ENCODE results near the gene DIAPH3.

The DIAPH3 gene

GRCh38 chr13:59954601-59955000 lies 209.1 kb downstream of the DIAPH3 start:
- no peak overlapping the region for H2AFZ ChIP-seq (ENCODE audit: low read length)
- no peak overlapping the region for H3K4me2 ChIP-seq (ENCODE audit: insufficient read depth, low read length, poor library complexity, severe bottlenecking)
- no peak overlapping the region for H3K23ac ChIP-seq (ENCODE audit: low read depth, low read length, poor library complexity)
- H4K91ac ChIP-seq (ENCODE audit: low read depth, low read length, poor library complexity), result no peak overlapping the region
- no peaks in the 10 kb centered on the region for H3K27me3 ChIP-seq (ENCODE audit: control insufficient read depth in 3 of 3, insufficient read depth in 3 of 3, low read depth in 1 of 3, low read length in 3 of 3)
- H2BK5ac ChIP-seq (ENCODE audit: low read length), result no peak overlapping the region
- no peak overlapping the region for H2BK12ac ChIP-seq (ENCODE audit: low read length)
- H2BK15ac ChIP-seq (ENCODE audit: low read length), result no peak overlapping the region
- H2BK120ac ChIP-seq (ENCODE audit: low read depth, low read length), result no peak overlapping the region
- no peak overlapping the region for H3K9ac ChIP-seq (ENCODE audit: low read depth, low read length, poor library complexity)
- no peak overlapping the region for H2AK5ac ChIP-seq (ENCODE audit: low read depth, low read length)
- peaks cover 0 to 4% of the 10 kb centered on the region in 2 donors for H3K4me1 ChIP-seq (ENCODE audit: control insufficient read depth in 2 of 2, insufficient read depth in 1 of 2, low read depth in 1 of 2, low read length in 2 of 2)
- no peaks in the 10 kb centered on the region for H3K79me1 ChIP-seq (ENCODE audit: low read depth, low read length)
- H3K4me3 ChIP-seq (ENCODE audit: low read length in 2 of 2), result no peak overlapping the region
- no peak for DNase-seq (ENCODE audit: low spot score)
- H3K4ac ChIP-seq (ENCODE audit: low read length), result no peak overlapping the region
- H3K14ac ChIP-seq (ENCODE audit: low read length), result no peak overlapping the region
- H3K18ac ChIP-seq (ENCODE audit: low read length), result no peak overlapping the region
- H3K36me3 ChIP-seq (replicated peaks in 1 of 2; ENCODE audit: control insufficient read depth in 2 of 2, insufficient read depth in 2 of 2, low read length in 2 of 2), result peaks cover 2 to 7% of the 10 kb centered on the region in 2 donors
- no peak overlapping the region for H3K27ac ChIP-seq (replicated peaks; ENCODE audit: low read length)
- H3K9me3 ChIP-seq (replicated peaks in 1 of 2; ENCODE audit: control insufficient read depth in 2 of 2, insufficient read depth in 1 of 2, low read depth in 1 of 2, low read length in 2 of 2), result peaks cover 0 to 3% of the 10 kb centered on the region in 2 donors
- H4K8ac ChIP-seq (ENCODE audit: low read depth, low read length), result no peak overlapping the region

GRCh38 chr13:59951011-59951410 lies 212.7 kb downstream of the DIAPH3 start:
- no peak overlapping the region for H4K8ac ChIP-seq (ENCODE audit: low read depth, low read length)
- no peak overlapping the region for H2BK15ac ChIP-seq (ENCODE audit: low read length)
- H3K9me3 ChIP-seq (replicated peaks in 1 of 2; ENCODE audit: control insufficient read depth in 2 of 2, insufficient read depth in 1 of 2, low read depth in 1 of 2, low read length in 2 of 2), result no peaks in the 10 kb centered on the region
- H3K14ac ChIP-seq (ENCODE audit: low read length), result no peak overlapping the region
- H2AFZ ChIP-seq (ENCODE audit: low read length), result no peak overlapping the region
- H3K4me2 ChIP-seq (ENCODE audit: insufficient read depth, low read length, poor library complexity, severe bottlenecking), result no peak overlapping the region
- no peak overlapping the region for H3K27ac ChIP-seq (replicated peaks; ENCODE audit: low read length)
- H3K4me3 ChIP-seq (ENCODE audit: low read length in 2 of 2), result no peak overlapping the region
- H2BK12ac ChIP-seq (ENCODE audit: low read length), result no peak overlapping the region
- H4K91ac ChIP-seq (ENCODE audit: low read depth, low read length, poor library complexity), result no peak overlapping the region
- no peak overlapping the region for H3K23ac ChIP-seq (ENCODE audit: low read depth, low read length, poor library complexity)
- no peak overlapping the region for H2AK5ac ChIP-seq (ENCODE audit: low read depth, low read length)
- no peaks in the 10 kb centered on the region for H3K27me3 ChIP-seq (ENCODE audit: control insufficient read depth in 3 of 3, insufficient read depth in 3 of 3, low read depth in 1 of 3, low read length in 3 of 3)
- no peaks in the 10 kb centered on the region for H3K79me1 ChIP-seq (ENCODE audit: low read depth, low read length)
- H2BK5ac ChIP-seq (ENCODE audit: low read length), result no peak overlapping the region
- no peak overlapping the region for H2BK120ac ChIP-seq (ENCODE audit: low read depth, low read length)
- no peak overlapping the region for H3K18ac ChIP-seq (ENCODE audit: low read length)
- no peak for DNase-seq (ENCODE audit: low spot score)
- peaks cover 0 to 4% of the 10 kb centered on the region in 2 donors for H3K4me1 ChIP-seq (ENCODE audit: control insufficient read depth in 2 of 2, insufficient read depth in 1 of 2, low read depth in 1 of 2, low read length in 2 of 2)
- no peak overlapping the region for H3K4ac ChIP-seq (ENCODE audit: low read length)
- no peaks in the 10 kb centered on the region for H3K36me3 ChIP-seq (replicated peaks in 1 of 2; ENCODE audit: control insufficient read depth in 2 of 2, insufficient read depth in 2 of 2, low read length in 2 of 2)
- H3K9ac ChIP-seq (ENCODE audit: low read depth, low read length, poor library complexity), result no peak overlapping the region
- WGBS, 2 donors (ENCODE audit: extremely low coverage in 2 of 2, insufficient read length in 2 of 2, insufficient replicate concordance in 1 of 2), result no CpG with 5 or more reads among the region's 2 CpGs

GRCh38 chr13:59950266-59950665 lies 213.5 kb downstream of the DIAPH3 start:
- no peak overlapping the region for H2AK5ac ChIP-seq (ENCODE audit: low read depth, low read length)
- H3K9me3 ChIP-seq (replicated peaks in 1 of 2; ENCODE audit: control insufficient read depth in 2 of 2, insufficient read depth in 1 of 2, low read depth in 1 of 2, low read length in 2 of 2), result no peaks in the 10 kb centered on the region
- no peak overlapping the region for H3K14ac ChIP-seq (ENCODE audit: low read length)
- H4K91ac ChIP-seq (ENCODE audit: low read depth, low read length, poor library complexity), result no peak overlapping the region
- H3K9ac ChIP-seq (ENCODE audit: low read depth, low read length, poor library complexity), result no peak overlapping the region
- no peak for DNase-seq (ENCODE audit: low spot score)
- H3K4me1 ChIP-seq (ENCODE audit: control insufficient read depth in 2 of 2, insufficient read depth in 1 of 2, low read depth in 1 of 2, low read length in 2 of 2), result peaks cover 0 to 4% of the 10 kb centered on the region in 2 donors
- no peak overlapping the region for H3K18ac ChIP-seq (ENCODE audit: low read length)
- no peak overlapping the region for H3K4ac ChIP-seq (ENCODE audit: low read length)
- H3K4me3 ChIP-seq (ENCODE audit: low read length in 2 of 2), result no peak overlapping the region
- no peak overlapping the region for H2BK5ac ChIP-seq (ENCODE audit: low read length)
- no CpG with 5 or more reads among the region's 2 CpGs for WGBS, 2 donors (ENCODE audit: extremely low coverage in 2 of 2, insufficient read length in 2 of 2, insufficient replicate concordance in 1 of 2)
- H3K27ac ChIP-seq (replicated peaks; ENCODE audit: low read length), result no peak overlapping the region
- H3K23ac ChIP-seq (ENCODE audit: low read depth, low read length, poor library complexity), result no peak overlapping the region
- H4K8ac ChIP-seq (ENCODE audit: low read depth, low read length), result no peak overlapping the region
- no peak overlapping the region for H2AFZ ChIP-seq (ENCODE audit: low read length)
- H3K36me3 ChIP-seq (replicated peaks in 1 of 2; ENCODE audit: control insufficient read depth in 2 of 2, insufficient read depth in 2 of 2, low read length in 2 of 2), result no peaks in the 10 kb centered on the region
- H3K4me2 ChIP-seq (ENCODE audit: insufficient read depth, low read length, poor library complexity, severe bottlenecking), result no peak overlapping the region
- no peaks in the 10 kb centered on the region for H3K79me1 ChIP-seq (ENCODE audit: low read depth, low read length)
- H2BK12ac ChIP-seq (ENCODE audit: low read length), result no peak overlapping the region
- no peaks in the 10 kb centered on the region for H3K27me3 ChIP-seq (ENCODE audit: control insufficient read depth in 3 of 3, insufficient read depth in 3 of 3, low read depth in 1 of 3, low read length in 3 of 3)
- H2BK120ac ChIP-seq (ENCODE audit: low read depth, low read length), result no peak overlapping the region
- H2BK15ac ChIP-seq (ENCODE audit: low read length), result no peak overlapping the region

GRCh38 chr13:59948686-59949085 lies 215.0 kb downstream of the DIAPH3 start:
- H2AK5ac ChIP-seq (ENCODE audit: low read depth, low read length), result no peak overlapping the region
- no peak overlapping the region for H4K91ac ChIP-seq (ENCODE audit: low read depth, low read length, poor library complexity)
- H3K27me3 ChIP-seq (ENCODE audit: control insufficient read depth in 3 of 3, insufficient read depth in 3 of 3, low read depth in 1 of 3, low read length in 3 of 3), result no peaks in the 10 kb centered on the region
- no peak overlapping the region for H3K27ac ChIP-seq (replicated peaks; ENCODE audit: low read length)
- DNase-seq (ENCODE audit: low spot score), result no peak
- no peak overlapping the region for H3K23ac ChIP-seq (ENCODE audit: low read depth, low read length, poor library complexity)
- no peaks in the 10 kb centered on the region for H3K79me1 ChIP-seq (ENCODE audit: low read depth, low read length)
- H4K8ac ChIP-seq (ENCODE audit: low read depth, low read length), result no peak overlapping the region
- H3K18ac ChIP-seq (ENCODE audit: low read length), result no peak overlapping the region
- H2BK5ac ChIP-seq (ENCODE audit: low read length), result no peak overlapping the region
- H2AFZ ChIP-seq (ENCODE audit: low read length), result no peak overlapping the region
- H3K4me3 ChIP-seq (ENCODE audit: low read length in 2 of 2), result no peak overlapping the region
- peaks cover 0 to 4% of the 10 kb centered on the region in 2 donors for H3K4me1 ChIP-seq (ENCODE audit: control insufficient read depth in 2 of 2, insufficient read depth in 1 of 2, low read depth in 1 of 2, low read length in 2 of 2)
- no peak overlapping the region for H2BK12ac ChIP-seq (ENCODE audit: low read length)
- no peaks in the 10 kb centered on the region for H3K9me3 ChIP-seq (replicated peaks in 1 of 2; ENCODE audit: control insufficient read depth in 2 of 2, insufficient read depth in 1 of 2, low read depth in 1 of 2, low read length in 2 of 2)
- no peak overlapping the region for H3K9ac ChIP-seq (ENCODE audit: low read depth, low read length, poor library complexity)
- no peak overlapping the region for H3K4me2 ChIP-seq (ENCODE audit: insufficient read depth, low read length, poor library complexity, severe bottlenecking)
- H2BK15ac ChIP-seq (ENCODE audit: low read length), result no peak overlapping the region
- H3K4ac ChIP-seq (ENCODE audit: low read length), result no peak overlapping the region
- H2BK120ac ChIP-seq (ENCODE audit: low read depth, low read length), result no peak overlapping the region
- H3K36me3 ChIP-seq (replicated peaks in 1 of 2; ENCODE audit: control insufficient read depth in 2 of 2, insufficient read depth in 2 of 2, low read length in 2 of 2), result no peaks in the 10 kb centered on the region
- no peak overlapping the region for H3K14ac ChIP-seq (ENCODE audit: low read length)
